ENCODE data around the gene ZRANB2. TPM values are rescaled to one million over a fixed set of nuclear protein-coding genes. Genes with fewer than 3 reads are reported as not detected.

ZRANB2 gene
- total RNA-seq, 2 experiments from 2014 or later, result 107 to 119 TPM

GRCh38 chr1:71043065-71043464 lies 37.8 kb downstream of the ZRANB2 start:
- POLR2A ChIA-PET, result no interaction called here
- Mint-ChIP-seq H3K4me3 (no peak overlapping the region), H3K27me3 (peaks cover 42% of the 10 kb centered on the region), H3K9me3 (no peaks in the 10 kb centered on the region), H3K4me1 (ENCODE audit: low read depth) (peaks cover 16% of the 10 kb centered on the region), H3K27ac (no peak overlapping the region), H3K36me3 (ENCODE audit: low read depth) (no peaks in the 10 kb centered on the region)
- intact Hi-C loops (cut with micrococcal nuclease), result no loop called here
- no peak for DNase-seq
- CTCF ChIA-PET, result no interaction called here
- no peak for ATAC-seq
- TF ChIP-seq CTCF (IDR thresholded peaks at IDR 0.05), result no peak

GRCh38 chr1:71041806-71042205 lies 39.0 kb downstream of the ZRANB2 start:
- ATAC-seq (no peak), DNase-seq (no peak)
- peaks cover 36% of the 10 kb centered on the region for H3K27me3 Mint-ChIP-seq
- H3K4me3 Mint-ChIP-seq, result no peak overlapping the region
- no peak overlapping the region for H3K27ac Mint-ChIP-seq
- intact Hi-C loops (cut with micrococcal nuclease), result no loop called here
- H3K4me1 Mint-ChIP-seq (ENCODE audit: low read depth), result peaks cover 7% of the 10 kb centered on the region
- no peaks in the 10 kb centered on the region for H3K9me3 Mint-ChIP-seq
- no peaks in the 10 kb centered on the region for H3K36me3 Mint-ChIP-seq (ENCODE audit: low read depth)
- ChIA-PET POLR2A (no interaction called here), CTCF (no interaction called here)
- TF ChIP-seq CTCF (IDR thresholded peaks at IDR 0.05), result no peak

GRCh38 chr1:71039661-71040262 lies 41.1 kb downstream of the ZRANB2 start:
- peak; percentile 8 for TF ChIP-seq CTCF (IDR thresholded peaks at IDR 0.05)
- intact Hi-C loops (cut with micrococcal nuclease), result no loop called here
- Mint-ChIP-seq H3K4me3 (no peak overlapping the region), H3K27ac (no peak overlapping the region), H3K4me1 (ENCODE audit: low read depth) (no peaks in the 10 kb centered on the region), H3K9me3 (no peaks in the 10 kb centered on the region), H3K36me3 (ENCODE audit: low read depth) (no peaks in the 10 kb centered on the region), H3K27me3 (peaks cover 28% of the 10 kb centered on the region)
- DNase-seq, result no peak
- ChIA-PET CTCF (interaction anchor here (1.4 kb wide), 1 partner anchor 10 kb away, joined by 3 read pairs; no protein-coding TSS in a partner anchor), POLR2A (no interaction called here)
- ATAC-seq, result no peak

GRCh38 chr1:71038942-71039341 lies 41.9 kb downstream of the ZRANB2 start:
- intact Hi-C loops (cut with micrococcal nuclease), result no loop called here
- Mint-ChIP-seq H3K36me3 (ENCODE audit: low read depth) (no peaks in the 10 kb centered on the region), H3K9me3 (no peaks in the 10 kb centered on the region), H3K27ac (no peak overlapping the region), H3K4me3 (no peak overlapping the region), H3K27me3 (peaks cover 28% of the 10 kb centered on the region), H3K4me1 (ENCODE audit: low read depth) (no peaks in the 10 kb centered on the region)
- POLR2A ChIA-PET, result no interaction called here
- DNase-seq, result no peak
- CTCF ChIA-PET, result interaction anchor here (1.4 kb wide), 1 partner anchor 11 kb away, joined by 3 read pairs; no protein-coding TSS in a partner anchor
- ATAC-seq, result no peak
- no peak for TF ChIP-seq CTCF (IDR thresholded peaks at IDR 0.05)

GRCh38 chr1:71037829-71038620 lies 42.8 kb downstream of the ZRANB2 start:
- Mint-ChIP-seq H3K4me1 (ENCODE audit: low read depth) (no peaks in the 10 kb centered on the region), H3K4me3 (no peak overlapping the region), H3K27ac (no peak overlapping the region), H3K27me3 (peaks cover 30% of the 10 kb centered on the region), H3K9me3 (no peaks in the 10 kb centered on the region), H3K36me3 (ENCODE audit: low read depth) (no peaks in the 10 kb centered on the region)
- DNase-seq (no peak), ATAC-seq (no peak)
- ChIA-PET POLR2A (no interaction called here), CTCF (interaction anchor here (1.4 kb wide), 1 partner anchor 12 kb away, joined by 3 read pairs; no protein-coding TSS in a partner anchor)
- no peak for TF ChIP-seq CTCF (IDR thresholded peaks at IDR 0.05)
- intact Hi-C loops (cut with micrococcal nuclease), result no loop called here
